Measurements from ENCODE around the gene NLGN1. TPM values are rescaled to one million over a fixed set of nuclear protein-coding genes. Genes with fewer than 3 reads are reported as not detected.

The NLGN1 gene
- polyA plus RNA-seq, 2 of the 4 experiments (the other 2 are of a cell fraction), result not detected

GRCh38 chr3:174318181-174318580 is 920.6 kb downstream of the NLGN1 start:
- ChIA-PET CTCF (no interaction called here), POLR2A (no interaction called here)
- WGBS (ENCODE audit: missing lambda C conversion rate), result 70% methylated on average over 4 of the region's 4 CpGs
- no peak for ATAC-seq
- H3K4me2 ChIP-seq, result no peak overlapping the region
- no peaks in the 10 kb centered on the region for H3K9me3 ChIP-seq
- TF ChIP-seq ATOH8 (CRISPR knock-in tag; IDR thresholded peaks at IDR 0.05; ENCODE audit: low read depth), result no peak
- no peak for TF ChIP-seq ELK1 (IDR thresholded peaks at IDR 0.05; ENCODE audit: low read depth, low read length)
- TF ChIP-seq SREBF2 (IDR thresholded peaks at IDR 0.05), result no peak
- TF ChIP-seq PBX3 (IDR thresholded peaks at IDR 0.05), result no peak
- TF ChIP-seq ZNF302 (CRISPR knock-in tag; IDR thresholded peaks at IDR 0.05), result no peak
- TF ChIP-seq ZSCAN20 (CRISPR knock-in tag; IDR thresholded peaks at IDR 0.05), result no peak
- TF ChIP-seq RFX5 (IDR thresholded peaks at IDR 0.05), result no peak
- no peak for TF ChIP-seq HOXA7 (CRISPR knock-in tag; IDR thresholded peaks at IDR 0.05)
- no peak for TF ChIP-seq MAZ (IDR thresholded peaks at IDR 0.05; ENCODE audit: borderline replicate concordance, low read depth, low read length)
- TF ChIP-seq EHMT2 (IDR thresholded peaks at IDR 0.05; ENCODE audit: low read depth), result no peak
- DNase-seq (ENCODE audit: low read depth in 1 of 2, low spot score in 1 of 2), result no peak
- FAIRE-seq, result no peak
- no peak overlapping the region for H3K4me3 ChIP-seq
- no peaks in the 10 kb centered on the region for H3K4me1 ChIP-seq
- H3K27ac ChIP-seq, result no peak overlapping the region

- DNase-seq (ENCODE audit: low read depth in 1 of 2, low spot score in 1 of 2) (no peak), ATAC-seq (no peak), FAIRE-seq (no peak)
- TF ChIP-seq SMC3 (IDR thresholded peaks at IDR 0.05) (no peak), PHF8 (IDR thresholded peaks at IDR 0.05; ENCODE audit: borderline replicate concordance, low read depth) (no peak), HDAC2 (IDR thresholded peaks at IDR 0.05) (no peak), EHF (CRISPR knock-in tag; IDR thresholded peaks at IDR 0.05) (no peak), MAFK (IDR thresholded peaks at IDR 0.05; ENCODE audit: partially characterized antibody) (peak; percentile 27), SREBF2 (IDR thresholded peaks at IDR 0.05) (no peak)
- H3K4me2 ChIP-seq, result no peak overlapping the region
- H3K9me3 ChIP-seq, result no peaks in the 10 kb centered on the region
- H3K4me3 ChIP-seq, result no peak overlapping the region
- H3K27ac ChIP-seq, result no peak overlapping the region
- CTCF ChIA-PET, result no interaction called here
- H3K4me1 ChIP-seq, result no peaks in the 10 kb centered on the region
- POLR2A ChIA-PET, result no interaction called here
- 0% methylated on average over 1 of the region's 1 CpG for WGBS (ENCODE audit: missing lambda C conversion rate)
These were observed 924.0 kb downstream of the NLGN1 start for GRCh38 chr3:174321548-174321947.

- no peak overlapping the region for H3K4me2 ChIP-seq
- no peak for ATAC-seq
- 12% methylated on average over 2 of the region's 2 CpGs for WGBS (ENCODE audit: missing lambda C conversion rate)
- no peak overlapping the region for H3K4me3 ChIP-seq
- no peak overlapping the region for H3K27ac ChIP-seq
- DNase-seq (ENCODE audit: low read depth in 1 of 2, low spot score in 1 of 2), result no peak
- no peak for FAIRE-seq
- CTCF ChIA-PET, result no interaction called here
- H3K4me1 ChIP-seq, result no peaks in the 10 kb centered on the region
- TF ChIP-seq SMC3 (IDR thresholded peaks at IDR 0.05) (no peak), HOXB13 (CRISPR knock-in tag; IDR thresholded peaks at IDR 0.05; ENCODE audit: low read depth) (no peak), RAD21 (conservative IDR thresholded peaks at IDR 0.05 in 1 of 2, IDR thresholded peaks at IDR 0.05 in 1 of 2) (no peak), USF2 (IDR thresholded peaks at IDR 0.05) (no peak), POLR2AphosphoS2 (conservative IDR thresholded peaks at IDR 0.05; ENCODE audit: low read length) (no peak), EHMT2 (IDR thresholded peaks at IDR 0.05; ENCODE audit: low read depth) (no peak), EP300 (IDR thresholded peaks at IDR 0.05) (no peak), ATOH8 (CRISPR knock-in tag; IDR thresholded peaks at IDR 0.05; ENCODE audit: low read depth) (no peak), GATA3 (IDR thresholded peaks at IDR 0.05; ENCODE audit: borderline replicate concordance) (no peak), HDAC2 (IDR thresholded peaks at IDR 0.05) (no peak), CBX2 (IDR thresholded peaks at IDR 0.05; ENCODE audit: borderline replicate concordance, low read depth) (no peak), ZFP36 (IDR thresholded peaks at IDR 0.05; ENCODE audit: borderline replicate concordance, partially characterized antibody) (no peak)
- POLR2A ChIA-PET, result no interaction called here
- no peaks in the 10 kb centered on the region for H3K9me3 ChIP-seq
These were observed 925.2 kb downstream of the NLGN1 start for GRCh38 chr3:174322789-174323188.
